ENCODE results near the gene SNX5.
"Not testable (repeated sequence)": the region's sequence is repeated elsewhere in the genome, so short reads cannot be mapped to it uniquely, and the experiment has no call there.

The SNX5 gene

GRCh38 chr20:17960400-17960885, 8.2 kb downstream of the SNX5 start:
- not testable (repeated sequence) for DNase-seq (ENCODE audit: low read depth)

- DNase-seq (ENCODE audit: low read depth): no peak
Observed at GRCh38 chr20:17959257-17959627, 9.4 kb downstream of the SNX5 start.

GRCh38 chr20:17958373-17959256, 10.0 kb downstream of the SNX5 start:
- no peak for DNase-seq (ENCODE audit: low read depth)

- DNase-seq (ENCODE audit: low read depth): no peak
Observed at GRCh38 chr20:17957505-17958363, 10.9 kb downstream of the SNX5 start.

GRCh38 chr20:17956099-17956685, 12.4 kb downstream of the SNX5 start:
- no peak for DNase-seq (ENCODE audit: low read depth)

- no peak for DNase-seq (ENCODE audit: low read depth)
Observed at GRCh38 chr20:17955302-17955701, 13.3 kb downstream of the SNX5 start.

- no peak for DNase-seq (ENCODE audit: low read depth)
Observed at GRCh38 chr20:17953935-17954334, 14.7 kb downstream of the SNX5 start.

- no peak for DNase-seq (ENCODE audit: low read depth)
Observed at GRCh38 chr20:17952692-17953684, 15.6 kb downstream of the SNX5 start.

- no peak for DNase-seq (ENCODE audit: low read depth)
Observed at GRCh38 chr20:17951323-17951722, 17.3 kb downstream of the SNX5 start.

- DNase-seq (ENCODE audit: low read depth): no peak
Observed at GRCh38 chr20:17950670-17951069, 17.9 kb downstream of the SNX5 start.

- no peak for DNase-seq (ENCODE audit: low read depth)
Observed at GRCh38 chr20:17949899-17950298, 18.7 kb downstream of the SNX5 start.

- no peak for DNase-seq (ENCODE audit: low read depth)
Observed at GRCh38 chr20:17948442-17948841, 20.2 kb downstream of the SNX5 start.

- no peak for DNase-seq (ENCODE audit: low read depth)
Observed at GRCh38 chr20:17947474-17947815, 21.1 kb downstream of the SNX5 start.

GRCh38 chr20:17946572-17947473, 21.8 kb downstream of the SNX5 start:
- no peak for DNase-seq (ENCODE audit: low read depth)

- no peak for DNase-seq (ENCODE audit: low read depth)
Observed at GRCh38 chr20:17946040-17946439, 22.6 kb downstream of the SNX5 start.

- no peak for DNase-seq (ENCODE audit: low read depth)
Observed at GRCh38 chr20:17944854-17945474, 23.6 kb downstream of the SNX5 start.

- DNase-seq (ENCODE audit: low read depth): no peak
Observed at GRCh38 chr20:17943343-17943742, 25.3 kb downstream of the SNX5 start.

- DNase-seq (ENCODE audit: low read depth): no peak
Observed at GRCh38 chr20:17941826-17942196, 26.8 kb downstream of the SNX5 start.

- no peak for DNase-seq (ENCODE audit: low read depth)
Observed at GRCh38 chr20:17941087-17941825, 27.3 kb downstream of the SNX5 start.
